Activated CD8-positive, alpha-beta T cell treated with anti-CD3 and anti-CD28 coated beads for 36 hours (primary cell): ENCODE measurements around the gene COL4A3. TPM values are rescaled to one million over a fixed set of nuclear protein-coding genes. Genes with fewer than 3 reads are reported as not detected.

Source experiments
- ATAC-seq: fragments of 200-7000 bp; cut with Tn5 transposase; one replicate; pipeline ENCODE4 v1.10.0; 2021; ENCODE audit warnings: mild to moderate bottlenecking, moderate library complexity
- CTCF ChIA-PET: fragments of 350-600 bp; sonication (Branson Sonifier 250); formaldehyde crosslinking; loops from one replicate; lab custom pipeline; 2021; ENCODE audit warnings: antibody characterized with exemption; lab: Charles Lee
- POLR2A ChIA-PET: fragments of 350-600 bp; sonication (Branson Sonifier 250); formaldehyde crosslinking; loops from one replicate; lab custom pipeline; 2021; ENCODE audit warnings: antibody characterized with exemption; lab: Charles Lee
- DNase-seq: peaks from one replicate; pipeline ENCODE4 v3.0.0-alpha.2; 2020
- H3K27ac Mint-ChIP-seq: one replicate; pipeline ENCODE4 v1.8.0; 2021; ENCODE audit warnings: mild to moderate bottlenecking, mixed read lengths
- H3K27me3 Mint-ChIP-seq: one replicate; pipeline ENCODE4 v1.8.0; 2021; ENCODE audit warnings: mixed read lengths
- H3K36me3 Mint-ChIP-seq: one replicate; pipeline ENCODE4 v1.8.0; 2021; ENCODE audit warnings: low read depth, mixed read lengths
- H3K4me1 Mint-ChIP-seq: one replicate; pipeline ENCODE4 v1.8.0; 2021; ENCODE audit warnings: low read depth, mixed read lengths
- H3K4me3 Mint-ChIP-seq: one replicate; pipeline ENCODE4 v1.8.0; 2021; ENCODE audit warnings: mild to moderate bottlenecking, moderate library complexity, mixed read lengths
- H3K9me3 Mint-ChIP-seq: one replicate; pipeline ENCODE4 v1.8.0; 2021; ENCODE audit warnings: mixed read lengths
- CTCF ChIP-seq: fragments of 200-600 bp; IDR thresholded peaks from one replicate; pipeline ENCODE4 v1.8.0; 2022; ENCODE audit warnings: antibody characterized with exemption, mild to moderate bottlenecking
- intact Hi-C: fragments of 100-400 bp; cut with micrococcal nuclease; formaldehyde crosslinking; loops from one replicate; pipeline ENCODE4 v1.10.0; 2022
- total RNA-seq, 2 experiments: library from RNA; stranded (reverse); gene quantifications; one replicate each; pipeline ENCODE4 v1.2.3, GENCODE V29; 2021

The COL4A3 gene
- total RNA-seq, 2 experiments from 2014 or later, result not detected

GRCh38 chr2:227313310-227313709 lies 148.9 kb downstream of the COL4A3 start:
- no peak for DNase-seq
- ChIA-PET POLR2A (no interaction called here), CTCF (no interaction called here)
- Mint-ChIP-seq H3K4me3 (no peak overlapping the region), H3K9me3 (peaks cover 3% of the 10 kb centered on the region), H3K27me3 (peaks cover 3% of the 10 kb centered on the region), H3K27ac (no peak overlapping the region), H3K4me1 (no peaks in the 10 kb centered on the region), H3K36me3 (no peaks in the 10 kb centered on the region)
- no peak for TF ChIP-seq CTCF
- intact Hi-C loops, result no loop called here
- ATAC-seq, result no peak

GRCh38 chr2:227317834-227318233 lies 153.4 kb downstream of the COL4A3 start:
- Mint-ChIP-seq H3K9me3 (peaks cover 7% of the 10 kb centered on the region), H3K4me3 (no peak overlapping the region), H3K27me3 (peaks cover 3% of the 10 kb centered on the region), H3K36me3 (no peaks in the 10 kb centered on the region), H3K4me1 (peaks cover under 1% of the 10 kb centered on the region), H3K27ac (no peak overlapping the region)
- no peak for TF ChIP-seq CTCF
- no peak for ATAC-seq
- ChIA-PET CTCF (no interaction called here), POLR2A (interaction anchor here (1.1 to 1.2 kb wide), 2 partner anchors 16 to 21 kb away, joined by 3 read pairs; no protein-coding TSS in a partner anchor)
- intact Hi-C loops, result no loop called here
- no peak for DNase-seq

GRCh38 chr2:227320305-227321094 lies 156.1 kb downstream of the COL4A3 start:
- H3K4me1 Mint-ChIP-seq, result peaks cover 14% of the 10 kb centered on the region
- no peaks in the 10 kb centered on the region for H3K36me3 Mint-ChIP-seq
- DNase-seq, result no peak
- CTCF ChIA-PET, result no interaction called here
- H3K27me3 Mint-ChIP-seq, result peaks cover 3% of the 10 kb centered on the region
- no peak for TF ChIP-seq CTCF
- no peak overlapping the region for H3K4me3 Mint-ChIP-seq
- intact Hi-C loops, result no loop called here
- POLR2A ChIA-PET, result no interaction called here
- no peak for ATAC-seq
- no peak overlapping the region for H3K27ac Mint-ChIP-seq
- H3K9me3 Mint-ChIP-seq, result peaks cover 7% of the 10 kb centered on the region

GRCh38 chr2:227322530-227323205 lies 158.2 kb downstream of the COL4A3 start:
- Mint-ChIP-seq H3K27me3 (peaks cover 2% of the 10 kb centered on the region), H3K4me1 (peaks cover 21% of the 10 kb centered on the region), H3K36me3 (no peaks in the 10 kb centered on the region), H3K9me3 (peaks cover 5% of the 10 kb centered on the region), H3K4me3 (no peak overlapping the region), H3K27ac (no peak overlapping the region)
- no peak for ATAC-seq
- no peak for DNase-seq
- TF ChIP-seq CTCF, result no peak
- ChIA-PET POLR2A (no interaction called here), CTCF (interaction anchor here (0.8 kb wide), 1 partner anchor 34 kb away, joined by 3 read pairs; no protein-coding TSS in a partner anchor)
- intact Hi-C loops, result no loop called here

GRCh38 chr2:227323818-227324217 lies 159.4 kb downstream of the COL4A3 start:
- peaks cover 29% of the 10 kb centered on the region for H3K4me1 Mint-ChIP-seq
- peak overlapping the region; percentile 90 for H3K4me3 Mint-ChIP-seq
- ATAC-seq (no peak), DNase-seq (no peak)
- no peaks in the 10 kb centered on the region for H3K27me3 Mint-ChIP-seq
- POLR2A ChIA-PET, result no interaction called here
- TF ChIP-seq CTCF, result no peak
- CTCF ChIA-PET, result no interaction called here
- H3K9me3 Mint-ChIP-seq, result peaks cover 4% of the 10 kb centered on the region
- no peaks in the 10 kb centered on the region for H3K36me3 Mint-ChIP-seq
- H3K27ac Mint-ChIP-seq, result no peak overlapping the region
- intact Hi-C loops, result no loop called here
